ENCODE results near the gene SEC14L6.

- TF ChIP-seq, protein P1, sequence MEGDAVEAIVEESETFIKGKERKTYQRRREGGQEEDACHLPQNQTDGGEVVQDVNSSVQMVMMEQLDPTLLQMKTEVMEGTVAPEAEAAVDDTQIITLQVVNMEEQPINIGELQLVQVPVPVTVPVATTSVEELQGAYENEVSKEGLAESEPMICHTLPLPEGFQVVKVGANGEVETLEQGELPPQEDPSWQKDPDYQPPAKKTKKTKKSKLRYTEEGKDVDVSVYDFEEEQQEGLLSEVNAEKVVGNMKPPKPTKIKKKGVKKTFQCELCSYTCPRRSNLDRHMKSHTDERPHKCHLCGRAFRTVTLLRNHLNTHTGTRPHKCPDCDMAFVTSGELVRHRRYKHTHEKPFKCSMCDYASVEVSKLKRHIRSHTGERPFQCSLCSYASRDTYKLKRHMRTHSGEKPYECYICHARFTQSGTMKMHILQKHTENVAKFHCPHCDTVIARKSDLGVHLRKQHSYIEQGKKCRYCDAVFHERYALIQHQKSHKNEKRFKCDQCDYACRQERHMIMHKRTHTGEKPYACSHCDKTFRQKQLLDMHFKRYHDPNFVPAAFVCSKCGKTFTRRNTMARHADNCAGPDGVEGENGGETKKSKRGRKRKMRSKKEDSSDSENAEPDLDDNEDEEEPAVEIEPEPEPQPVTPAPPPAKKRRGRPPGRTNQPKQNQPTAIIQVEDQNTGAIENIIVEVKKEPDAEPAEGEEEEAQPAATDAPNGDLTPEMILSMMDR (IDR thresholded peaks at IDR 0.05) = peak; percentile 93
- TF ChIP-seq, protein P2, sequence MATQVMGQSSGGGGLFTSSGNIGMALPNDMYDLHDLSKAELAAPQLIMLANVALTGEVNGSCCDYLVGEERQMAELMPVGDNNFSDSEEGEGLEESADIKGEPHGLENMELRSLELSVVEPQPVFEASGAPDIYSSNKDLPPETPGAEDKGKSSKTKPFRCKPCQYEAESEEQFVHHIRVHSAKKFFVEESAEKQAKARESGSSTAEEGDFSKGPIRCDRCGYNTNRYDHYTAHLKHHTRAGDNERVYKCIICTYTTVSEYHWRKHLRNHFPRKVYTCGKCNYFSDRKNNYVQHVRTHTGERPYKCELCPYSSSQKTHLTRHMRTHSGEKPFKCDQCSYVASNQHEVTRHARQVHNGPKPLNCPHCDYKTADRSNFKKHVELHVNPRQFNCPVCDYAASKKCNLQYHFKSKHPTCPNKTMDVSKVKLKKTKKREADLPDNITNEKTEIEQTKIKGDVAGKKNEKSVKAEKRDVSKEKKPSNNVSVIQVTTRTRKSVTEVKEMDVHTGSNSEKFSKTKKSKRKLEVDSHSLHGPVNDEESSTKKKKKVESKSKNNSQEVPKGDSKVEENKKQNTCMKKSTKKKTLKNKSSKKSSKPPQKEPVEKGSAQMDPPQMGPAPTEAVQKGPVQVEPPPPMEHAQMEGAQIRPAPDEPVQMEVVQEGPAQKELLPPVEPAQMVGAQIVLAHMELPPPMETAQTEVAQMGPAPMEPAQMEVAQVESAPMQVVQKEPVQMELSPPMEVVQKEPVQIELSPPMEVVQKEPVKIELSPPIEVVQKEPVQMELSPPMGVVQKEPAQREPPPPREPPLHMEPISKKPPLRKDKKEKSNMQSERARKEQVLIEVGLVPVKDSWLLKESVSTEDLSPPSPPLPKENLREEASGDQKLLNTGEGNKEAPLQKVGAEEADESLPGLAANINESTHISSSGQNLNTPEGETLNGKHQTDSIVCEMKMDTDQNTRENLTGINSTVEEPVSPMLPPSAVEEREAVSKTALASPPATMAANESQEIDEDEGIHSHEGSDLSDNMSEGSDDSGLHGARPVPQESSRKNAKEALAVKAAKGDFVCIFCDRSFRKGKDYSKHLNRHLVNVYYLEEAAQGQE (IDR thresholded peaks at IDR 0.05; ENCODE audit: insufficient read depth in 1 of 2, low read depth in 2 of 2, low read length in 1 of 2) = no peak
- TF ChIP-seq POLR2AphosphoS5 (IDR thresholded peaks at IDR 0.05; ENCODE audit: low read depth, low read length) = no peak
- TF ChIP-seq SIN3A (IDR thresholded peaks at IDR 0.05; ENCODE audit: borderline replicate concordance, insufficient read depth, low read depth, low read length) = no peak
- no peak for TF ChIP-seq TCF7L2 (IDR thresholded peaks at IDR 0.05; ENCODE audit: low read depth, low read length)
These were observed 61.1 kb downstream of the SEC14L6 start for GRCh38 chr22:30485362-30485988.

Data from Panc1 (cell line).